ENCODE results near the gene ARHGAP21. TPM values are rescaled to one million over a fixed set of nuclear protein-coding genes. Genes with fewer than 3 reads are reported as not detected.

The ARHGAP21 gene
- total RNA-seq, 1 donor from 2014 or later, result 102 TPM

- peak; percentile 72 for DNase-seq (ENCODE audit: low spot score)
These were observed 856 bp downstream of the ARHGAP21 start for GRCh38 chr10:24722676-24723385.

DNA sequence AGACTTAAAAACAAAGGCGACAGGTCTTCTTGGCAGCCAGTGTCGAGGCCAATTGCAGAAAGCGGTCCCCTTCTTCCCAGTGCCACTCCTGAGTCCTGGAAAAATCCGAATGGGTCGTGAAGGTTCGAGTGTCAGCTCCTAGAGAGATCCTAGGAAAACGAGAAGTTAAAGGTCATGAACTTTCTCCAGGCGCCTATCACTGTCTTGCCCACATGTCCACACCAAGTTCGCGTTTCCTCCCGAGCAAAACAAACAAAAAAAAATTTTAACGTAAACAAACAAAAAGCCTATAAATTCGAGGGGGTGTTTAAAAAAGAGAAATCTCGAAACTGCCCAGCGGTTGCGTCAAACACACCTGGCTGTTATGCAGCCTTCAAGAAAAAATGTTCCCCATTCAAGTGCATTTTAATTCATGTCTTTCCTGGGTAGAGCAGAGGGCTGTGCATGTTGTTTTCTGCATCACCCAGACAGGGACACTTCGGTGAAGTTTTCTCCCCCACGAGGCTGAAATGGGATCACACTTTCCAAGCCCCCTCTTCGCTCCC is 1.5 kb downstream of the ARHGAP21 start:
- DNase-seq (ENCODE audit: low spot score), result no peak

GRCh38 chr10:24721229-24722106 is 2.2 kb downstream of the ARHGAP21 start:
- peak; percentile 32 for DNase-seq (ENCODE audit: low spot score)

DNA sequence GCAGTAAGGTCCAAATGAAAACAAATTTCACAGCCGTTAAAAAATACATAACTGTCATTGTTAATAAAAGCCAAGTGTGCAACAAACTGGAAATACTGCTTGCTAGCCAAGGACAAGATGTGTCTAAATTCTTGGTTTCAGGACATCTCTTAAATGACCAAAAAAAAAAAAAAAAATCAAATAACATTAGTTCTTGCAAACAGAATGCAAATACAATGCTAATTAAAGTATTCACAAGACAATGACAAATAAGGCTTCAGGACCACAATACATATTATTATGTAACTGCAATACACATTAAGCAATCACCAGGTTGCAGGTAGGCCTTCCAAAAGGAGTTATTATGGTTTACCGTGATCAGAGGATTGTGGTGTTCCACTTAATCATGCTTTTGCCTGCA is 3.6 kb downstream of the ARHGAP21 start:
- no peak for DNase-seq (ENCODE audit: low spot score)

- no peak for DNase-seq (ENCODE audit: low spot score)
These were observed 5.4 kb downstream of the ARHGAP21 start for GRCh38 chr10:24718031-24718855.

DNA sequence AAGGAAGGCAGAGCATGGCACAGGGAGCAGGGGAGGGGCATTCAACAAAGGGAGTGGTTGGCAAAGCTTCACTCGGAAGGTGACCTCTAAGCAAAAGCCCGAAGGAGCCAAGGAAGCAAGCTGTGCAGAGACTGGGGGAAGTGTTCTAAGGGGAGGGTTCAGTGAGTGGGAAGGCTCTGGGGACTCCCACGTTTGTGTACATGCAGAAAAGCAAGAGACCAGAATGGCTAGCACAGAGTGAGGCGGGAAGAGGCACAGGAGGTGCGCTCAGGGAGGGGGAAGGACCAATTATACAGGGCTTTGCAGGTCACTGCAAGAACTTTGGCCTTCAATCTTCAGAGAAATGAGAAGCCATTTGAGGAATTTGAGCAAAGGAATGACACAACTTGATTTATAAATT is 7.4 kb downstream of the ARHGAP21 start:
- no peak for DNase-seq (ENCODE audit: low spot score)

- DNase-seq (ENCODE audit: low spot score), result no peak
These were observed 8.4 kb downstream of the ARHGAP21 start for GRCh38 chr10:24715246-24715769.

DNA sequence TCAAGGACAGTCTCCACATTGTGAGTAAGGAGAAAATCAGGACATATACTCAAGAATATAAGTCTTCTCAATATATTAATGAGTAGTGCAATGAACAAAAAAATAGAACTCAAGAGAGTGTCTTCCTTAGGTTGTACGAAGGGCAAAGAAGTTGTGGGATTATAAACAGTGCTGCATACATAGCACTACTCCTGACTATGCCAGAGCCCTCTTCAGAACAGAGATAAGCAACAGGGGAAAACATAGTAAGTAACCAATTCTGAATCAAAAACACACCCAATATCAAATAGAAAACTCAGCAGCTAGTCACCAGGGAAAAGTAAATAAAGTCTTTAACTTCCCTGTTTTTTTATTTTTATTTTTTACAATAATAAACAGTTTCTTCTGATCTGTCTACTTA is 10.6 kb downstream of the ARHGAP21 start:
- no peak for DNase-seq (ENCODE audit: low spot score)

GRCh38 chr10:24711465-24711864 is 12.2 kb downstream of the ARHGAP21 start:
- no peak for DNase-seq (ENCODE audit: low spot score)

DNA sequence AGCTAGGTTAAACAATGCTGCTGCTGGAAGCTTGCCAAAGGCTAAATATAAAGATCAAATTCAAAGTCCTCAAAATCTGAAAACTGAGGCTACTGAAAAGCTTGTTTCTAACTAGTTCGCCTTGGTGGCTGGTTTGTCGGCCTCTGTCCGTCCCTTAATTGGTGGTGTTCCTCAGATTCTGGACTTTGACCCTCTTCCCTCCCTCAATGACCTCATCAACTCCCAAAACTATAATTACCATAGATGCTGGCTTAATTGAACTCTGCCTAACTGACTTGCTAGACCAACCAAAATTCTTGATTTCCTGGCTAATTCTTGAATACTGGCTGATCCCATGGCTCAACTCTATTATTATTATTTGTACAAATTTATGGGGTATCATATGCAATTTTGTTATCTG is 15.6 kb downstream of the ARHGAP21 start:
- no peak for DNase-seq (ENCODE audit: low spot score)

DNA sequence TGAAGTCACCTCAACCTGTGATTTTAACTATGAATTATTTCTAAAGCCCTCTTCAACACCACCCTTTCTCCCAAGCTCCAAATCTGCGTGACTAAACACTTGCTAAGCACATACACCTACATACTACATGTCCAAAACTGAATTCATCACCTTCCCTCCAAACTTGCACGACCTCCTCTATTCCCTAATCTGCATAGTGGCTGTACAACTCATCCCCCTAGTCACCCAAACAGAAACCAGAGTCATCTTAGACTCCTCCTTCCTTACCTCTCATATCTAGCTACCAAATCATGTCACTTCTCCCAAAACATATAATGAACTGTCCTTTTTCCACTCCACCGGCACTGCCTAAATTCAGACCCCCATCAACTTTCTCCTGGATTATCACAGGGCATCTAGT is 16.2 kb downstream of the ARHGAP21 start:
- no peak for DNase-seq (ENCODE audit: low spot score)

DNA sequence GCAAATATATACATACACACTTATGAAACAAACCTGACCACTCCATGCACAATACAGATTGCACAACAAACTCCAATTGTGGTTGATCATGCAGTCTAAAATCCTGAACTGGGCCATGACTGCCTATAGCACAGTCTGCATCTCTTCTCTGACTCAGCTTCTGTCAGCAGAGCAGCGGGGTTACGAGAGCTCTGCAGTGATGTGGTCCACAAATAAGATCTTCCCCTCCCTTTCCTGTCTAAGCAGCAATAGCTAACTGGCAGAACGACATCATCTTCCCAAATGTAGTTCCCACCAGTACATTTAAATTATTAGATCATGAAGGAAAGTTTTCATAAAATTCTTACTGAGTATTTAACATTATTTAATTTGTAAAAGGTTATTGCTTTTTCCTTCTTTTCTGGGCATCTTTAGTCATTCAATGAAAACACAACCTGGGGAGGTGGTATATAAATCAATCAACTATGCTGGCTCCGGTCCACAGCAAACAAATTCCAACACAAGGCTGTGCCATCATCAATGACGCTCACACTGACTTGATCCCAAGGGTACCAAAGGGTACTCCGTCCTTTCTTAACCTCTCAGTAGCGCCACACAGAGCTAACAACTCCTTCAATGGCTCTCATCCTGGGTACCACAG is 17.1 kb downstream of the ARHGAP21 start:
- peak; percentile 91 for DNase-seq (ENCODE audit: low spot score)

- peak; percentile 37 for DNase-seq (ENCODE audit: low spot score)
These were observed 20.0 kb downstream of the ARHGAP21 start for GRCh38 chr10:24703700-24704099.

DNA sequence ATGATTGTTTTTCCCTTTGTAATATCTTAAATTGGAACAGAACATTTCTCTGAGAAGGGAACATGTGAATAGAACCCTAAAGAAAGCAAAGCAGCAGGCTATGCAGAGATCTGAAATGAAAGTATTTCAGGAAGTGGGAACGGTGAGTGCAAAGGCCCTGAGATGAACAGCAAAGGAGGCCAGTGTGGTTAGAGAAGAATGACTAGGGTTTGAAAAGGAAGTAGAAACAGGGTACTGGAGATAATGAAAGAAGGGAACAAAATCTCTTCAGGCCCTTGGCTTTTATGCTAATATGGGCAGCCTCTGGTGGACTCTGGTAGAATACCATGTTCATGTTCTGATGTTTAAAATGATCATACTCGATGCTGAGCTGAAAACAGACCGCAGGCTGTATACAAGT is 22.2 kb downstream of the ARHGAP21 start:
- no peak for DNase-seq (ENCODE audit: low spot score)

GRCh38 chr10:24700948-24701347 is 22.7 kb downstream of the ARHGAP21 start:
- DNase-seq (ENCODE audit: low spot score), result no peak

DNA sequence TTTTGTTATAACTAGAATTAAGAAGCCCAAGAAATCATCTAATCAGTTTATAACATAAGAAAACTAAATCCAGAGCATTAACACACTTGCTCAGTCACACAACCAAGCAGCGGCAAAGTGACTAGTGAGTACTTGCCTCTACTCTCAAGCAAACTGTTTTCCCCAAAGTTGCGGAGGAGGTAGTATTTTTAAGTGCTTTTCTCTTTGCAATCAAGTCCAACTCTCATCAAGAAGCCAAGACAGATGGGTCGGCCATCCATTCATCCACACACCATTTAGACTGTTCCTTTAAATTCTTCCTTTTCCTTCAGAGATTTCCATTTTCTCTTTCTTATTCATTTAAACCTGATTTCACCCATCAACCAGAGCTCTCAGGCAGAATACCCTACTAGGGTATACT is 25.4 kb downstream of the ARHGAP21 start:
- DNase-seq (ENCODE audit: low spot score), result no peak

DNA sequence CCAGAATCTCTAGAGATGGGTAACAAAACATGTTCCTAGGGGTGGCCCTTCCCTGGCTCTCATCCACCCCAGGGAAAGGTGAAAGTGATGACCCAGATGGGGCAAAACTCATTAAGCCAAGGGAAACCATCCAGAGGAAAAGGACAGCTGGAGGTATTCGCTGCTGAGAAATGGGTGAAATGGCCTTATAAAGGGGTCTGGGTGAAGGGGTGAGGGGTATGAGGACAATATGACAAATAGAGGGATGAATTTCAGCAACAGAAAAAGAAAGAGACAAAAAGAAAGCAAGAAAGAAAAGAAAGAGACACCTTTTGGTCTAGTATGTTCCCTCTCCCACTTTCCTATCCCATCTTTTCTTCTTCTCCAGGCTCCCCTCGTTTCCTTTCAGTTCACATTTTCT is 26.6 kb downstream of the ARHGAP21 start:
- no peak for DNase-seq (ENCODE audit: low spot score)

GRCh38 chr10:24695452-24695851 is 28.2 kb downstream of the ARHGAP21 start:
- DNase-seq (ENCODE audit: low spot score), result no peak

GRCh38 chr10:24694086-24694485 is 29.6 kb downstream of the ARHGAP21 start:
- no peak for DNase-seq (ENCODE audit: low spot score)

DNA sequence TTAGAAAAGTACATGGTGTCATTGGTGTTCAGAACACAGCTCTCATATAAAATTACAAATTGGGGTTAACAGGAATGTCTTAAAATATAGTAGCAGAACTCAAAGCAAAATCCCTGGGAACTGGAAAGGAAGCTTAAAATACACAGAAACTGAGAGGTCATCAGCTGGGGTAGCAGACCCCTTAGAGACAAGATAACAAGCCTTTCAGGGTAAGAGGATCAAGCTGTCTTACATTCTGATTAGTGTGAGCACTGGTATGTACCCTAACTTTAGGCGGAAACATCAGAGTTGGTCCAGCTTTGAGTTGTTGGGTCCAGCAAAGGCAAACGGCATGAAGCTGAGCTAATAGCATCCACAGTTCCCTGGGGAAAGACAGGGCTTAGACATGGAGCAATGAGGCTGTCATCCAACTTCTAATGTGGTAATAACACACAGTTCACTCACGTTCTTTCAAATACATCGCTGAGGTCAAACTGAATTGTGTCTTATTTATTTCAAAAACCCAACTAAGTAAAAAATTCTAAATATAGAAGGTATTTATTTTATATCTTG is 32.6 kb downstream of the ARHGAP21 start:
- DNase-seq (ENCODE audit: low spot score), result peak; percentile 67

All from umbilical cord (tissue), 2 donors.